CD4-positive, alpha-beta T cell treated with Interleukin-2 at 100 ng/mL for 4 hours (primary cell): ENCODE results near the gene TDO2.
A peak's percentile ranks its signal among the peaks of the same experiment; 100 is the strongest.

Experiments used
- DNase-seq: peaks from one replicate; pipeline ENCODE4 v3.0.0-alpha.2; 2020; ENCODE audit warnings: low spot score

Gene TDO2

DNA sequence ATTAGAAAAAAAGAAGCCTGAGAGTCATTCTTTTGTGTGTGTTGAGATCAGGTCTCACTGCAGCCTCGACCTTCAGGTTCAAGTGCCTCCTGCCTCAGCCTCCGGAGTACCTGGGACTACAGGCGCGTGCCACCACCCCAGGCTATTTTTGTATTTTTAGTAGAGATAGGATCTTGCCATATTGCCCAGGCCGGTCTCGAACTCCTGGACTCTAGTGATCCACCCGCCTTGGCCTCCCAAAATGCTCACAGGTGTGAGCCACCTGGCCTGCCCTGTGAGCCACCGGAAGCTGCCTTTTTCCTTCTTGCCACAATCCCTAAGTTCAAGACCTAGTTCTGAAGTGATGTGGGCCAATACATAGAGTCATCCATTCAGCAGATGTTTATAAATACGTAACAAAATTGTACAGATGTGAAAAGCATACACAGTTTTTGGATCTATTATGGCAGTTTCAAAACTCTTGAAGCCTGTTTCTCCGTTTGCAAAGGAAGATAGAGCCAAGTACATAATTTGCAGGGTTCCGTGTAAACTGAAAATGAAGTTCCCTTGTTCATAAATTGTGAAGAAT is 50.7 kb downstream of the TDO2 start:
- peak; percentile 1 for DNase-seq

DNA sequence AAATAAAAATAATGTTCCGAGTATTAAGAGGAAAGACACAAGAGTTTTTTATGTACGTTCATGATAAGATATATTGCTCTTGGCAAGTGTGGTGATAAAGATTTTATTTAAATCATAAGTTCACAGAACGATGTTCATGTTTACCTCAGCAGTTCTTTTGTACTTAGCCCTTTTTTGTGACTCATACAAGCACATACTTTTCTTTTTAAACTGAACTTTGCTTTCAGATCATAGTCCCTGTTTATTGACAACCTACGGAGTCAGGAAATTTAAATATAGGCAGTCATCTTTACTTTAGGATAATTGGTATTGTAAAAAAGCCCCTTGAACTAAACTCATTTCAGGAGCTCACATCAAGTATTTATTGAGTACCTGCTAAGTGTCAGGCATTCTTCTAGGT is 51.4 kb downstream of the TDO2 start:
- no peak for DNase-seq

DNA sequence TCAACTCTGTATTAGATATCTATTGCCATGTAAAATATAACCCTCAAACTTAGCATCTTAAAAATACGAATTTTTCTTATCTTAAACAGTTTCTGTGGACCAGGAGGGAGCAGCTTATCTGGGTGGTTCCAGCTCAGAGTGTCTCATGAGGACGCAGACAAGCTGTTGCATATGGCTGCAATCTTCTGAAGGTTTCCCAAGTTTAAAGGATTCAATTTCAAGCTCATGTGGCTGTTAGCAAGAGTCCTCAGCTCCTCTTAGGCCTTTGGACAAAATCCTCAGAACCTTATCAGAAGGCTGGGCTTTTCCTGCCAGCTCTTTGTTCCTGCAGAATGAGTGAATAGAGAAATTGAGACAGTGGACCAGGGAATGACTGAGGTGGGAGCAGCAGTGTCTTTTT is 53.0 kb downstream of the TDO2 start:
- no peak for DNase-seq

DNA sequence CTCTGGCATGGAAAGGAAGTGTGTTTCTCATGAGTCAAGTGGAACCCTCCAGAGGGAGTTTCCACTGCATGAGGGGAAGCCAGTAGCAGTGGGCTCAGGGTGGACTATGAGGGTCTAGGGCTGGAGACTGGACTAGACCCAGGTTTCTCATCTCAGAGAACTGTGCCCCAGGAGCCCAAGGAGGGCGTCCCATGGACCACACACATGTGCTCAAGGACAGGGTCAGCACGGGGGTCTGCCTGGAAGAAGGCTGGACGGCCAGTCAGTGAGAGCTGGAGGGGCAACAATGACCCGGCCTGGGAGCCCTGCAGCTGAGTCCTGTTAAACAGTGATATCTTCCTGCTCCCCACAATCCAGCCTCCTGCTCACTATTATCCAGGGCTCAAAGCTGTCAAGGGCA is 55.9 kb downstream of the TDO2 start:
- DNase-seq = no peak

DNA sequence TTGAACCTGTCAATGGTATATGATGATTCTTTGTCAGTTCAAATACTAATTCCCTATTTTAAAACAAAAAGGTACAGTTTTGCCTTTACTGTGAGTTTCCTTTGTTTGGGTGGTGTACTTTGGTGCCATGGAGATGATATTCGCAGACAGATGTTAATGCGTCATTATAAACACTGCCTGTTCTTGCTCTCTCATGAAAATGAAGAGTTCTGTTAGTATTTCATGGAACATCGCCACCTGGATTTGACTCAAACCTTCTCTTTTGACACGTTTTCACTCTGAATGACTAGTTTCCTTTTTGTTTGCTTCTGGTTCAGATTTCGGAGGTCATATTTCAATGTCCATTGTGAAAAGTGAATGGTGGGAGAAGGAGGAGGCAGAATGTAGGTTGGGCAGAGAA is 57.0 kb downstream of the TDO2 start:
- no peak for DNase-seq

DNA sequence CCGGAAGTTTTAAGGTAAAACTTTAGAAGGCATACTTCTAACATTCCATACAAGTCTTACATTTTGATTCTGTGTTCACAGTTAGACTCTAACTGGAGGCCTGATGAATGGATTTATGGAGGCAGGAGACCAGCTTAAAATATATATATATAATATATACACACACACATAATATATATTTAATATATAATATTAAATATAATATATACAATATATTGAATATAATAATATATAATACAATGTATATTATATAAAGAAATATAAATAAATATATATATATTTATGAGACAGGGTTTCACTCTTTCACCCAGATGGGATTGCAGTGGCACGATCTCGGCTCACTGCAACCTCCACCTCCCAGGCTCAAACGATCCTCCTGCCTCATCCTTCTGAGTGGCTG is 58.1 kb downstream of the TDO2 start:
- DNase-seq = no peak

DNA sequence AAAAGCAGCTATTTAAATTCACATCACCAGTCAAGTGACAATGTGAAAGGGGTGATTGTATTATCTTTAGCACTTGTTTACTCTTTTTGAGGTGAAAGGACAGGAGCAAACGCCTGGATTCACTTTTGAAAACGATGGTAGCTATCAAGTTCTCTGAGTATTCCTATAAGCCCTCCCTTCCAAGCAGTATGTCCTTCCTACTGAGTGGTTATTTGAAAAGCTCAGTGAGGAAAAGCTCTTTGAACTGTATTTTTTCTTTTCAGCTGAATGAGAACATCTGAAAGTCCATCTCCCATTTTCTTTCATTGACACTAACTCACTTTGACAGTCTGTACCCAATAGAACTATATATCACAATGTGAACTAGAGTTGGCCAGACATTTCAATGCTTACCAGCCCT is 59.3 kb downstream of the TDO2 start:
- no peak for DNase-seq

DNA sequence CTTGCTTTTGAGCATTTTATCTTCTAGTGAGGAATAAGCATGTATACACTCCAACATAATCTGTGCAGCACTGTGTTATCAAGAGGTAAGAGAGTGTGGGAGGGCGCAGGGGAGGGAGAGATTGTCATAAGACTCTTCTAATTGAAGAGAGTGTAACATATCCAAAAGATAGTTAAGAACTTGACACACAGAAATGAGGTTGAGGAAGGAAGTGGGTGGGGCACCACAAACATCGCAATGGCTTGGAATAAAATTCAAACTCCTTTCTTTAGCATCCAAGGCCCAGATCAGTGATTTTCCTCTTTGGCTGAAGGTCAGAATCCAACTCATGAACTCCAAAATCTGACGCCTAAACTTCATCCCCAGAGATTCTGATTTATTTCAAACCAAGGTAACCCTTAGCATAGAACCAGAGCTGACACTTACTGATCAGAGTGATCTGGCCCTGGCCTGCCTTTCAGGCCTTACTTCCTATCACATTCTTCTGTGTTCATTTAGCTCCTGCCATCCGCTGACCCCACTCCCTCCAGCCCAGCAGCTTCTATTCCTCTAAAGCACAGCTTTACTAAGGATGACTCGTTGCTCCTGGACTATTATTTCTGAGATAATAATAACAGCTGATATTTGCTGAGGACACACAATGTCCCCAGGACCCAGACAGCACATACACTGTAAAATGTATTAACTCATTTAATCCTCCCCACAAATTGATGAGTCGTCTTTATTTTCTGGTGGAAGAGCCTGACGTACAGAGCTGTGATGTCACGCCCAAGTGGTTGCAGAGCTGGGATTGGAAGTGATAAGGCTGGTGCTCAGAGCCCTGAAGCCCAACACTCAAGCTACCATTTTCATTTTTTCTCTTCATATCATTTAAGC is 60.8 kb downstream of the TDO2 start:
- DNase-seq = no peak

DNA sequence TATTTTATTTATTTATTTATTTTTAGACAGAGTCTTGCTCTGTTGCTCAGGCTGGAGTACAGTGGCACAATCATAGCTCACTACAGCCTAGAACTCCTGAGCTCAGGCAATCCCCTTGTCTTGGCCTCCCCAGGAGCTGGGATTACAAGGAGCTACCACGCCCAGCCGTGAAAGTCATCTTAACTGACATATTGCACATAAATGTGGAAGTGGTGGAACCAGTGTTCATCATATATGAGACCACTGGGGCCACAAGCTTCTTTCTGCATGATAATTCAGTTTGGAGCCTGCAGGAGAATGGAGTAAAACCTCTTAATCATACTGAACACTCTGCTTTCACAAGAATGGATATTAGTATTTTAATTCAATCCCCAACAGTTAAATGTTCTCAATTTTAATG is 62.7 kb downstream of the TDO2 start:
- DNase-seq = no peak

DNA sequence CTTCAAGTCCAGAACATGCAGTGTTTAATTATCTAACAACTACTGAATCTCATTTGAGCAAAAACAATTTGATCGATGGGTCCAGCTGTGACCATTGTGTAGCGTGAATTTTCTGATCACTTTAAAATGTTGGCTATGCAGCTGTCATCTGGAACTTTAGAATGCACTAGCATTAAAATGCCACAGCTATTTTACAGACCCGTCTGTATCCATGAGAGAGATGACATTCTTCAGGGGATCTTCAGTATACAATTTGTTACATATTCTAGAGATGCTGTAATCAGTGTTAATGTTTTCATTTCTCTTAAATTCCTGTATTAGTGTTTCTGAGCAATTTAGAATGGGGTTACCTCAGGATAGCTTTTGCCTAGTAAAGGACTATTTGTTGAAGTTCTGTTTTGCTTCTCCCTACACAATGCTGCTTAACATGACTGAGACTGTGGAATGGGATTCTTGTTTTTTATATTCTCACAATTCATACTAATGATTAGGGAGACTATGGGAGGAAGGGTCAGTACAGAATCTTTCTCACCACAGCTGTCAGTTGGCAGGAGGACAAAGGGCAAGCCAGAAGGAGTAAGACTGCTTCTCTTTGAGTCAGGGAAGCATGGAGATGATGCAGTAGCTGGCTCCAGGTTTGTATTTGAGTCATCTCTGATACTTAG is 63.4 kb downstream of the TDO2 start:
- DNase-seq = no peak
